GM19035 (cell line): ENCODE data around the gene SGIP1.
"Not testable (repeated sequence)": the region's sequence is repeated elsewhere in the genome, so short reads cannot be mapped to it uniquely, and the experiment has no call there.

Source experiments
- ATAC-seq: cut with Tn5 transposase; IDR thresholded peaks from one replicate; pipeline ENCODE4 v1.9.1; 2021; ENCODE audit not compliant: unreplicated experiment

The SGIP1 gene

GRCh38 chr1:66795839-66796238 lies 261.9 kb downstream of the SGIP1 start:
- ATAC-seq = not testable (repeated sequence)
